IPS DF 4.7 (cell line): ENCODE results near the gene SYNCRIP.
"Not testable (repeated sequence)": the region's sequence is repeated elsewhere in the genome, so short reads cannot be mapped to it uniquely, and the experiment has no call there.

Experiments
- DNase-seq: peaks from one replicate; pipeline ENCODE4 v3.0.0-alpha.2; 2013; ENCODE audit warnings: low spot score; ENCODE audit errors: extremely low read depth

The SYNCRIP gene

DNA sequence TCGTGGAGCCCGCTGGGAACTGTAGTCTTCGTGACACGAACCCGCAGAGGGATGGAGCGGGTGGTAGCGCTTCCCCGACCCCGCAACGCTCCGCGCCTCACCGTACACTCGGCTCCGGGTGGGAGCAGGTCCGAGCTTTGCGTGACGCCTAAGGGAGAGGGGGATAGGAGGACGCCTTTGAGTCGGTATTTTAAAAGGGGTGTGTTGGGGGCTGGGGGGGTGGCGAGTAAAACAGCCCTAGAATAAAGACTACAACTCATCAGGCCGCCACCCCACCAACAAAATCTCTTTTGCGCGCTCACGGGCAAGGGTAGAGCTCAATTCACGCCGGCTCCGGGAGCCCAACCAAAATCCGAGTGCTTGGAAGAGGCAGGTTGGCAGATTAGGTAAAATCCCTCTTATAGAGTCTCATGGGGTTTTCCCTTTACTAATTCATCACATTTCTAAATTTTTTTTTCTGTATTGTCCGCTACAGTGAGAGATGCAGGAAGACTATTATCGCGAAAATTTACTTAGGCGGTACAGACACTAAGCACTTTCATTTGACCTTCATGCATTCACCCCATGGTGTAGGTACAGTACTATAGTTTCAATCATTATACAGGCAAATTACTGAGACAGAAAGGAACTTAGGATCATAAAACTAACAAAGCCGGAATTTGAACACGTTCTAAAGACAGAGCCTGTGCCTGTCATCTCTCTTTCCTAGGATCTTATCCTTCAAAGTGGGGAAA is 48.3 kb downstream of the SYNCRIP start:
- DNase-seq: no peak

DNA sequence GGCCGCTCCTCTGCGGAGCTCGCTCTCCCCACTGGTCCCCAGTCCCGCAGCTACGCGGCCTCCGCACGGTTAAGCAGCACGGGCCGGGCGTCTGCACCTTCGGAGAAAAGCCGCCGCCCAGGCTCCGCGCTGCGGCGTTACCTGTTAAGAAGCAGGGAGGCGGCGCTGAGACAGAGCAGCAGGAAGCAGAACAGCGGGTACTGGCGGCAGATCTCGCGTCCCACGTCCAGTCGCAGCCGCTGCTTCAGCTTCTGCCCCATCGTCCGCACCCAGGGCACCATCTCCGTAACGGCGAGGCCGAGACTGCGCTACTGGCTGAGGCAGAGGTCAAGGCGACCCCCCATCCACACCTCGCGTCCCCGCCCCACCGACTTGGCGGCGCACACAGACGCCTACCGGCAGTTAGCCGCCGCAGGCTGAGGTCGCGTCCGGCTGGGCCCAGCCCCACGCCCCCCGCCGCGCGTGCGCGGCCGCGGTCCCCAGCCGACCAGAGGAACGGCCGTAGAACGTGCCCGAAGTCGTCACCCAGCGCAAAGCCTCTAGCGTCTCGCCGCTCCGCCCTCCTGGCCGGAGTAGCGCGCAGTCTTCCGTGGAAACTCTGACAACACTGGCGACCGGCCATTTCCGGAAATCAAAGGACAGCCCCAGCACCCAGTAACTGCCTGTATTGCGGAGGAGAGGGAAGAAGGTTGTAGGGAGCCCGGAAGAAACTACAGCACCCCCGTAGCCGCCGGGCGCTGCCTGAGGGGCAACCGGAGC is 49.1 kb downstream of the SYNCRIP start, which contains the start of gene SNX14:
SNX14 (minus strand) TSS at position 421 of the 759 bp plus-strand sequence; CDS start at position 281, 140 bp downstream.
- peak; percentile 53 for DNase-seq

DNA sequence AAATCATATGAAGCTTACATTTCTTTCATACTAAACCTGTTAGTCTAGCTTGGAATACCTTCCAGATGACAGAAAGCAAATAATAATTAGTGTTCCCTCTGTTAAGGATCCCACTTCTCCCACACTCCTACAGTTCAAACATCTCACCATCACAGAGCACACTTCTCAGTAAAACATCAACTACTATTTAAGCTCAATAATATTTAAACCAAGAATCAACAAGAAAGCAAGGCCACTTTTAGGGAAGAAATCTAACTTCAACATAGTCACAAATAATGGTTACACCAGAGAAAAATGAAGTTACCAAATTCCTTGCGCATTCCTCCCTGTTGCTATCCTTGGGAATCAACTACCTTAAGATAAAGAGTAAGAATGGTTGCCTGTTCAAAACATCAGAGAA is 50.7 kb downstream of the SYNCRIP start:
- no peak for DNase-seq

DNA sequence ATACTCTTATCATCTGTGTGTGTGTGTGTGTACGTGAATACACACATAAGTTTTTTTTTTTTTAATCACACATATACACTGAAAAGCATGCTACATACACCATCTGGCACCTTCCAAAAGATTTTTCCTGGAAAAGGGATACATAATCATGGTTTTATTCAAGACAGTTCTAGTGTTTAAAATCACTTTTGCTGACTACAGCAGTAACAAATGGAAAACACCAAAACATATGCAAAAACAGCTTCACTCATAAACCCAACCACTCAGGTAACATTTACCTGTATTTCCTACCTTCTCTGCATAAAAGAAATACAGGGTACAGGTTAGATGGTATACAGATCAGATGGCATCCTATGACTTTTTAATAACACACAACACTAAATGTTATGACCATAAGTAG is 51.5 kb downstream of the SYNCRIP start:
- DNase-seq: no peak

DNA sequence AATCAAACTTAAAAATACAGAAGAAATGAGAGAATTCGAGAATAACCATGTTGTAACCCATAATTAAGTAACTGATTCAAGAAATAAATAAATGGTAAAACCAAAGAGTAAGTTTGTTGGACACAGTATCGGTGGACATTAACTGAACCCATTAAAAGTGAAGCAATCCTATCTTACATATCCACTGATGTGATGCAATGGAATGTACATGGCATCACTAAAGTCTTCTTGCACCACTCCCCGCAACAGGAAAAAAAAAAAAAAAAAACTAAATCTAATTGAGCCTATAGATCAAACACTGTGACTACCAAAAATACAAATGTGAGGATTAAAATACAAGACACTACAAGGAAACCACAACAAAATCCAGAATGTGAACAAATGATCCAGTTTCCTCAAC is 56.9 kb downstream of the SYNCRIP start:
- no peak for DNase-seq

DNA sequence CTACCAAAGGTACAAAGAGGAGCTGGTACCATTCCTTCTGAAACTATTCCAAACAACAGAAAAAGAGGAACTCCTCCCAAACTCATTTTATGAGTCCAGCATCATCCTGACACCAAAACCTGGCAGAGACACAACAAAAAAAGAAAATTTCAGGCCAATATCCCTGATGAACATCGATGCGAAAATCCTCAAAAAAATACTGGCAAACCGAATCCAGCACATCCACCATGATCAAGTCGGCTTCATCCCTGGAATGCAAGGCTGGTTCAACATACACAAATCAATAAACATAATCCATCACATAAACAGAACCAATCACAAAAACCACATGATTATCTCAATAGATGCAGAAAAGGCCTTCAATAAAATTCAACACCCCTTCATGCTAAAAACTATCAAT is 59.9 kb downstream of the SYNCRIP start:
- DNase-seq: not testable (repeated sequence)

DNA sequence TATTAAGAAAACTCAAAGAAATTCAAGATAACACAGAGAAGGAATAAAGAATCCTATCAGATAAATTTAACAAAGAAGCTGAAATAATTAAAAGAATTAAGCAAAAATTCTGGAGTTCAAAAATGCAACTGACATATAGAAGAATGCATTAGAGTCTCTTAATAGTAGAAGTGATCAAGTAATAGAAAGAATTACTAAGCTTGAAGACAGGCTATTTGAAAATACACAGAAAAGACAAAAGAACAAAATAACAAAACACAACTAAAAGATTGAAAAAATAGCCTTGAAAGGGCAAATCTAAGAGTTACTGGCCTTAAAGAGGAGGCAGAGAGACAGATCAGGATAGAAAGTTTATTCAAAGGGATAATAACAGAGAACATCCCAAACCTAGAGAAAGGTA is 61.1 kb downstream of the SYNCRIP start:
- DNase-seq: no peak

DNA sequence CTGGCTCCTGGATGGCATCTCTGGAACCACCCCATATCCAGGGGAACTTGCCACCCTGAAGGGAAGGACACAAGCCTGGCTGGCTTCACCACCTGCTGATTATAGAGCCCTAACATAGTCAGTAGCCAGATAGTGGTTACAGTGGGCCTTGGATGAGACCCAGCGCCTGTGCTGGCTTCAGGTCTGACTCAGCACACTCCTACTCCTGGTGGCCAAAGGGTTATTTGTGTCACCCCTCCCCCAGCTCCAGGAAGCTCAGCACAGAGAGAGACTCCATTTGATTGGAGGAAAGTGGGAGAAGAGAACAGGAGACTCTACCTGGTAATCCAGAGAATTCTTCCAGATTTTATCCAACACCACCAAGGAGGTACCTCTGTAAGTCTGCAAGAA is 61.8 kb downstream of the SYNCRIP start:
- DNase-seq: no peak

DNA sequence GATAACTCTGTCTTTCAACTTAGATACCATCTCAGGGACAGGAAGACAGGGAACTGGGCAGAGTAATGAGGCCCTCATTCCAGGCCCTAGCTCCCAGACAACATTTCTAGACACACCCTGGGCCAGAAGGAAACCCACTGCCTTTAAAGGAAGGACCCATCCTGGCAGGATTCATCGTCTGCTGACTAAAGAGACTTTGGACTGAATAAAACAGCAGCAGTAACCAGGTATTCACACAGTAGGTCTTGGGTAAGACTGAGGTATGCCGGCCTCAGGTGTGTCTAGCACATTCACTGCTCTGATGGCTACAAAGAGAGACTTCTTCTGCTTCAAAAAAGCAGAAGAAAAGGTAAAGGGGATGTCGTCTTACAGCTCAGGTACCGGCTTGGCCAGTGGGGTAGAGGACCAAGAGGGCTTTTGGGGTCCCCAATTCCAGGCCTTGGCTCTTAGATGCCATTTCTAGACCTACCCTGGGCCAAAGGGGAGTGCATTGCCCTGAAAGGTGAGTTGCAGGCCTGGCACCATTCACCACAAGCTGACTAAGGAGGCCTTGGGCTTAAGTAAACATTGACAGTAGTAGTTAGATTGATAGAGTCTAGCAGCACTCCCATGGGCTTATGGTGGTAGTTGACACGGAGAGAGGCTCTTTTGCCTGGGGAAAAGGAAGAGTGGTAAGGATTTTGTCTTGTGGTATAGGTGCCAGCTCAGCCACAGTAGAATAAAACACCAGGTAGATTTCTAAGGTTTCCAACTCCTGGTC is 62.4 kb downstream of the SYNCRIP start:
- no peak for DNase-seq

DNA sequence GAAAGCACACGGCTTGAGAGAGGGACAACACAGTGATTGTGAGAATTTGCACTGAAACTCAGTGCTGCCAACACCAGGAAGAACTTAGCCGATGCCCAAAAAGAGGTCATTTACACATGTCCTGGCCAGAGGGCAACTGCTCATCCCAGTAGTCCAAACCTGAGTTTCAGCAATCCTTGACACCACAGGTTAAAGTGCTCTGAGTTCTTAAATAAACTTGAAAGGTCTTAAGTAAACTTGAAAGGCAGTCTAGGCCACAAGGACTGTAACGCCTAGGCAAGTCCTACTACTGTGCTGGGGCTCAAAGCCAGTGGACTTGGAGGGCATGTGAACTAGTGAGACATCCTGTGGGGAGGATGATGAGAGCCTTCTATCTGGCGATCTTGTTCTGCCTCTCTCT is 63.1 kb downstream of the SYNCRIP start:
- DNase-seq: no peak

DNA sequence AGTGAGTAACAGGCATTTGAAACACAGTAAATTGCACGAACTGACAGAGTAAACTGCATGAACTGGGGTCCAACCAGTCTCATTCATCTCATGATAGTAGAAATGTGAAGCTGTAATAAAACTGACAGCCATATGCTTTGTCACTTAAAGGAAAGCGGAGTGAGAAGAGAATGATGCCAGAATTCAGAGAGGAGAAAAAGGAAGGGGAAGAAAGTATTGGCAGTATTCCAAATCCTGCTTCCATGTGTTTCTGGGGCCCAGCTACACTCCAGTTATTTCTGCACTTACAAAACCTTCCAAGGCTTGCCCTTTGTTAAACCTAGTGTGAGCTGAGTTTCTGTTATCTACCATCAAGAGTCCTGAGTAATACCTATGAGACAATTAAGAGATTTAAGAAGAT is 66.2 kb downstream of the SYNCRIP start:
- DNase-seq: no peak

DNA sequence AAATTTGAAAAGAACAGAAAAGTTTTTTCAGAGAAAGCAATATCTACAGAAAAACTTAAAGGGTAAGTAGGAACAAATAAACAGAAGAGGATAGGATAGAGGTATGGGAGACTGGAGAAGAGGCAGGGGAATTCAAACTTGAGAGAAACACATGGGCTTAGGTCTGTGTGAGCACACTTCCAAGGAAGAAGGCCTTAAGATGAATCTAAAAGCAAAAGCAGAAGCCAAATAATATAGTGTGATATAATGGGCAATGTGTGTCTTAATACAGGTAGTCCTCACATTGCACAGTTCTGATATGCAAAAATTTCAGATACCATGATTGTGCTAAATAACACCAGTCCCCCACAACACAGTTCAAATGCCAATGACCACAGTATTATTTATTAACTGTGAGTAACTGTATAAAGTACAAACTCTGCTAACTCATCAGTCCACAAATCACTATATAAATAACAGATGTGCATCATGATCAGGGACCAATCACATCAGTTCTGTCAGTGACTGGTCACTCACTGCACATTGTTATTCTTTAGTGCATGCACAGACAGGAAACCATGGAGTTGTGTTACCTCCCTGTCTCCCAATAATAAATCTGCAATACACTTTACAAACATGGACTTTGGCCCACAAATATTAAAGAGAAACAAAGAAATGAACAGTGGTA is 67.6 kb downstream of the SYNCRIP start:
- DNase-seq: no peak

DNA sequence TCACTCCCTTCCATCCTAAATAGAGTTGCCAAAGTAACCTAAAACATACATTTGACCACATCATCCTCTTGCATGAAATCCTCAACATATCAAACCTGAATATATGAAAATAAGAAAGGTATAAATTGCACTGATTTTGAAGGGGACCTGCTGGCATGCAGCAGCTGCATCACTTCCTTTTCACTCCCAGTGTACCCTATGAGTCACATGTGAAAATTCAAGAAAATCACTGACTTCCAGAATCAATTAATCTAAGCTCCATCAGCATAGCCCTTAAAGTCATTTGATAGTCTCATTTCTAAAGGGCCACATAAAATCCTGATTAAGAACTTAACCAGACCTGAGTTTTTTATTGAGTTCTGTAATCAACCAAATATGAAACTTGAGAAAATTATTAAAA is 73.4 kb downstream of the SYNCRIP start:
- no peak for DNase-seq

DNA sequence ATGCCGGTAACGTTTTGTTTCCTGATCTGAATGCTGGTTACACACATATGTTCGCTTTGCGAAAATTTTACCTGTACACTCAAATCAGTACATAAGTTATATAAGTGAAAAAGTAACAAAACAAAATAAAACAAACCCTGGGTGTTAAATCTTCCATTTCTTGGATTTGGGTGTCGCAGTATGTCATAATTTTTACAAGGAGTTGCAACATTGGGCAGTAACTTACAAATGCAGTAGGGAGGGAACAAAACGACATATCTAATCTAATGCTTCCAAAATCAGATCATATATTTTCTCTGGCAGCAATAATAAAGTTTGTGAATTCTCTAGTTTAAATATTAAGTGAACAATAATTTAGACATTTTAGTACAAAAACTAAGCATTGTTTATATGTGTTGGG is 74.3 kb downstream of the SYNCRIP start:
- no peak for DNase-seq

DNA sequence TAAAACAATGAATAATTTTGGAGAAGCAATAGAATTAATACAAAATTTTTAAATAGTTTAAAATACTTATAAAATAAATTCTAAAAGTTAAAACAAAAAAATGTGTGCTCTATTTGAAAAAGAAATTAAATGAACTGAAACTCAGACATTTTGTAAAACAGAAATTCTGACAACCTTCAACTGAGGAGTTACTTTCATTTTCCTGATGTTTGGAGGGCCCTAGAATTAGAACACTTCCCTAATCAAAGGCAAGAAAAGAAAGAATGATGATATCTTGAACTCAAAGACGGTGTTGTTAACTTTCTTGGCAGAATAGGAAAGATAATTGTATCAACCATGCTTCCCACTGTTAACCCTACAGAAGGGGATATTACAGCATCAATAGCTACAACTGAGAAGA is 77.0 kb downstream of the SYNCRIP start:
- no peak for DNase-seq

DNA sequence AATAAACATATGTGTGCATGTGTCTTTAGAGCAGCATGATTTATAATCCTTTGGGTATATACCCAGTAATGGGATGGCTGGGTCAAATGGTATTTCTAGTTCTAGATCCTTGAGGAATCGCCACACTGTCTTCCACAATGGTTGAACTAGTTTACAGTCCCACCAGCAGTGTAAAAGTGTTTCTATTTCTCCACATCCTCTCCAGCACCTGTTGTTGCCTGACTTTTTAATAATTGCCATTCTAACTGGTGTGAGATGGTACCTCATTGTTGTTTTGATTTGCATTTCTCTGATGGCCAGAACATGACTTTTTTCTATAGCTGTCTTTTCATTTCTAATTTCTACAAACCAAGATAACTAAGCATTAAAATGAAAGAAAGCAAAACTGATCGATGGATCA is 78.5 kb downstream of the SYNCRIP start:
- DNase-seq: not testable (repeated sequence)
